GM23248 (cell line): ENCODE measurements around the gene FJX1. TPM values are rescaled to one million over a fixed set of nuclear protein-coding genes. Genes with fewer than 3 reads are reported as not detected.

Source experiments
- DNase-seq: peaks from one replicate; pipeline ENCODE4 v3.0.0-alpha.2; 2015
- H2AFZ ChIP-seq: fragments of 200-600 bp; sonication (generic); 2 replicates; pipeline ENCODE4 v1.6.1; 2016; ENCODE audit warnings: antibody characterized with exemption
- H3F3A ChIP-seq: fragments of 200-600 bp; sonication (generic); 2 replicates; pipeline ENCODE4 v1.6.1; 2016; ENCODE audit warnings: mild to moderate bottlenecking, antibody characterized with exemption, mixed run types; ENCODE audit not compliant: insufficient read depth
- H3K27ac ChIP-seq: fragments of 200-600 bp; sonication (generic); 2 replicates; pipeline ENCODE4 v1.5.1; 2016; ENCODE audit warnings: mild to moderate bottlenecking
- H3K27me3 ChIP-seq: fragments of 200-600 bp; sonication (generic); replicated peaks from 2 replicates; pipeline ENCODE4 v1.6.1; 2016; ENCODE audit warnings: mild to moderate bottlenecking; ENCODE audit not compliant: insufficient read depth
- H3K36me3 ChIP-seq: fragments of 200-600 bp; sonication (generic); 2 replicates; pipeline ENCODE4 v1.6.1; 2016; ENCODE audit warnings: low read depth, mild to moderate bottlenecking
- H3K4me1 ChIP-seq: fragments of 200-600 bp; sonication (generic); 2 replicates; pipeline ENCODE4 v1.6.1; 2016; ENCODE audit warnings: mild to moderate bottlenecking; ENCODE audit not compliant: insufficient read depth
- H3K4me2 ChIP-seq: fragments of 200-600 bp; sonication (generic); one replicate; pipeline ENCODE4 v1.6.1; 2016; ENCODE audit warnings: mild to moderate bottlenecking; ENCODE audit not compliant: unreplicated experiment
- H3K4me3 ChIP-seq: fragments of 200-600 bp; sonication (generic); 2 replicates; pipeline ENCODE4 v1.5.1; 2016; ENCODE audit warnings: mild to moderate bottlenecking
- H3K79me2 ChIP-seq: fragments of 200-600 bp; sonication (generic); 2 replicates; pipeline ENCODE4 v1.6.1; 2016; ENCODE audit warnings: mild to moderate bottlenecking; ENCODE audit not compliant: insufficient read depth
- H3K9ac ChIP-seq: fragments of 200-600 bp; sonication (generic); 2 replicates; pipeline ENCODE4 v1.6.1; 2016; ENCODE audit warnings: mild to moderate bottlenecking
- H3K9me2 ChIP-seq: fragments of 200-600 bp; sonication (generic); 2 replicates; pipeline ENCODE4 v1.6.1; 2016; ENCODE audit warnings: mixed run types, mild to moderate bottlenecking, moderate library complexity; ENCODE audit not compliant: insufficient read depth
- H3K9me3 ChIP-seq: fragments of 200-600 bp; sonication (generic); one replicate; pipeline ENCODE4 v1.6.1; 2017; ENCODE audit warnings: low read depth
- H4K20me1 ChIP-seq: fragments of 200-600 bp; sonication (generic); 2 replicates; pipeline ENCODE4 v1.6.0; 2016; ENCODE audit not compliant: insufficient read depth
- EZH2 ChIP-seq: fragments of 200-600 bp; sonication (generic); IDR thresholded peaks from 2 replicates; pipeline ENCODE4 v1.6.1; 2018; ENCODE audit warnings: antibody characterized with exemption, mild to moderate bottlenecking; ENCODE audit not compliant: insufficient read depth, poor library complexity, severe bottlenecking
- EZH2phosphoT487 ChIP-seq: fragments of 200-600 bp; sonication (generic); IDR thresholded peaks from 2 replicates; pipeline ENCODE4 v1.6.1; 2018; ENCODE audit warnings: antibody characterized with exemption, moderate library complexity, mild to moderate bottlenecking, low read depth; ENCODE audit not compliant: insufficient read depth
- WGBS, 2 experiments: methylation state at CpG; one replicate each; pipeline ENCODE4 v1.1.6; 2015 to 2017; ENCODE audit warnings: low lambda C conversion rate in 2 of 2, low coverage in 1 of 2; ENCODE audit errors: missing lambda C conversion rate in 2 of 2; 5-methylcytosine and 5-hydroxymethylcytosine counted together
- in situ Hi-C: fragments of 300-500 bp; cut with MboI; formaldehyde crosslinking; loops from 2 replicates; pipeline ENCODE4 v1.15.0; 2020
- polyA plus RNA-seq: library from polyadenylated mRNA; unstranded; fragments of >200 nt; fragmentation: Nextera tagmentation; extraction: Ambion mirVana; gene quantifications from 2 replicates; pipeline ENCODE4 v1.2.1, GENCODE V29; 2016
- total RNA-seq: library from RNA; depleted of rRNA; stranded (reverse); fragments of >200 nt; shearing (Covaris generic); gene quantifications from 2 replicates; pipeline ENCODE4 v1.2.3, GENCODE V29; 2014

The FJX1 gene
- total and polyA plus RNA-seq, 2 experiments from 2014 or later = 12.4 to 37.0 TPM

DNA sequence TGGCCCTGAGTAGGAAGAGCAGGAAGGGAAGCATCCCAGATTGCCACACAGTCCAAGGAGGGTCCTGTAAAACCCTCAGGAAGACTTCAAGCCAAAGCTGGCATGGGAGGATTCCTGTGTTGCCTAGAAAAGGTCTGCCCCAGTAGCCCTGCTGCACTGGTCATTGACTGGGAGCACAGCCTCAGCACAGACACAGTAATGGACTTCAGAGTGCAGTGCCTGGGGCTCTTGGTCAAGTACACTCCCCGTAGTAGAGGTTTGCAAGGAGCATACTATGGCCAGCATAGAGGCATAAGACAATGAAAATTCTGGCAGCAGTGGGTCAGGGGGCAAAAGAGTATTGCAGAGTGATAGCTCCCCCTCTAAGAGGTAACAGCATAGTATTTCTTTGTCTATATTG is 36.2 kb upstream of the FJX1 start:
- Histone ChIP-seq H3K4me3 (no peak overlapping the region), H3K9me2 (no peaks in the 10 kb centered on the region), H3K9me3 (no peaks in the 10 kb centered on the region), H3K27me3 (no peaks in the 10 kb centered on the region), H3K4me1 (peaks cover 47% of the 10 kb centered on the region), H3K4me2 (no peak overlapping the region), H3F3A (peaks cover 32% of the 10 kb centered on the region), H4K20me1 (no peaks in the 10 kb centered on the region), H3K79me2 (no peaks in the 10 kb centered on the region), H3K36me3 (no peaks in the 10 kb centered on the region), H3K27ac (no peak overlapping the region), H2AFZ (no peak overlapping the region), H3K9ac (no peak overlapping the region)
- WGBS, 2 experiments = 68 to 79% methylated on average over 1 of the region's 1 CpG
- in situ Hi-C loops = no loop called here
- no peak for DNase-seq
- TF ChIP-seq EZH2phosphoT487 (no peak), EZH2 (no peak)

- no peak for TF ChIP-seq EZH2
- no peak for TF ChIP-seq EZH2phosphoT487
- in situ Hi-C loops = no loop called here
- Histone ChIP-seq H3K9ac (peak overlapping the region; percentile 3; the same call in 1 of the 2 replicates), H3F3A (peaks cover 35% of the 10 kb centered on the region), H3K27me3 (no peaks in the 10 kb centered on the region), H3K9me3 (no peaks in the 10 kb centered on the region), H2AFZ (no peak overlapping the region), H3K36me3 (no peaks in the 10 kb centered on the region), H4K20me1 (no peaks in the 10 kb centered on the region), H3K79me2 (no peaks in the 10 kb centered on the region), H3K4me2 (peak overlapping the region; percentile 54), H3K4me3 (0 out of 2 replicates have a peak overlapping the region, but pooled peaks have one; percentile 1), H3K9me2 (no peaks in the 10 kb centered on the region), H3K27ac (peak overlapping the region; percentile 62), H3K4me1 (peaks cover 54% of the 10 kb centered on the region)
- peak; percentile 90 for DNase-seq
- WGBS, 2 experiments = 29 to 58% methylated on average over 1 of the region's 1 CpG
These were observed 35.1 kb upstream of the FJX1 start for GRCh38 chr11:35583126-35583525.

DNA sequence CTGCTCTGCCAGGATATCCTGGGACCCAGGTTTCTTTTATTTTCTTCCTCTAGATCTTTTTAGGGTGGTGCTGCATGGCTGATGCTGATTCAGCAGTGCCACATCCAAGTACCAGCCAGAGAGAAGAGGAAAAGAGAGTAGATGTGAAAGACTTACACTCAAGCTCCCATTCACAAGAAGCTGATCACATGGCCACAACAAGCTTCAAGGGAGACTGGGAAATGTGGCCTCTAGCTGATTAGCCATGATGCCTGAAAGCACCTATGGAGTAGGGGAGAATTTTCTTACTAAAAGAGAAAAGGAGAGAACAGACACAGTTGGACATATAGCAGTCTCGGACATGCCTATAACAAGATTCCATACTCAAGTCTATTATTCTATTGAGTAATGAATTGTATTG is 34.4 kb upstream of the FJX1 start:
- Histone ChIP-seq H3K4me3 (0 out of 2 replicates have a peak overlapping the region, but pooled peaks have one; percentile 1), H3F3A (peaks cover 43% of the 10 kb centered on the region), H3K9me2 (no peaks in the 10 kb centered on the region), H4K20me1 (no peaks in the 10 kb centered on the region), H3K79me2 (no peaks in the 10 kb centered on the region), H3K9ac (no peak overlapping the region), H3K9me3 (no peaks in the 10 kb centered on the region), H3K4me1 (peaks cover 61% of the 10 kb centered on the region), H3K4me2 (peak overlapping the region; percentile 54), H3K36me3 (no peaks in the 10 kb centered on the region), H3K27me3 (no peaks in the 10 kb centered on the region), H2AFZ (no peak overlapping the region), H3K27ac (peak overlapping the region; percentile 62)
- in situ Hi-C loops = no loop called here
- DNase-seq = peak; percentile 22
- TF ChIP-seq EZH2 = no peak
- TF ChIP-seq EZH2phosphoT487 = no peak
- 86 to 94% methylated on average over 1 of the region's 1 CpG for WGBS, 2 experiments

GRCh38 chr11:35584321-35584720 is 33.9 kb upstream of the FJX1 start:
- H3K79me2 ChIP-seq = no peaks in the 10 kb centered on the region
- no peak overlapping the region for H3K4me2 ChIP-seq
- no peak for TF ChIP-seq EZH2phosphoT487
- no peak for TF ChIP-seq EZH2
- in situ Hi-C loops = no loop called here
- WGBS, 2 experiments = 29 to 31% methylated on average over 3 of the region's 3 CpGs
- H3K9me3 ChIP-seq = no peaks in the 10 kb centered on the region
- no peak overlapping the region for H3K9ac ChIP-seq
- no peaks in the 10 kb centered on the region for H3K9me2 ChIP-seq
- H3K4me1 ChIP-seq = peaks cover 64% of the 10 kb centered on the region
- no peak overlapping the region for H3K4me3 ChIP-seq
- no peak overlapping the region for H2AFZ ChIP-seq
- H3K27ac ChIP-seq = peak overlapping the region; percentile 62; the same call in 1 of the 2 replicates
- no peaks in the 10 kb centered on the region for H4K20me1 ChIP-seq
- DNase-seq = peak; percentile 72
- H3K36me3 ChIP-seq = no peaks in the 10 kb centered on the region
- H3F3A ChIP-seq = peaks cover 46% of the 10 kb centered on the region
- no peaks in the 10 kb centered on the region for H3K27me3 ChIP-seq

DNA sequence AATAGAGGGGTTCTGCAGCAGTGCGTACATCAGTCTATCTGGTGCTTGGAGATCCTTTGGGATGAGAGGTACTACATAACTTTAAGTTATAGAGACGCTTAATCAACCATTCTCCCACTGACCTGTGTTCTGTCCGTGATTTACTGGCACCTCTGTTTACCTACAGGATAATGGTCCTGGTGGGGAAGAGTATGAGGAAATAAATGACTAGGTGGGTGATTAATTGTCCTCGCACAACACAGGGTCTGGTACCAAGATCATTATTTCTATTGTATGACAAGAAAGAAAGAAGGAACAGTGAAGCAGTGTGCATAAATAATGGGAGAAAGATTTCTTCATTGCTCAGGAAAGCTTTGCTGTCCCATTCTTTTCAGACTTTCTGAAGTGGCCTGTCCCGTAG is 32.8 kb upstream of the FJX1 start:
- Histone ChIP-seq H3K4me3 (no peak overlapping the region), H4K20me1 (no peaks in the 10 kb centered on the region), H2AFZ (no peak overlapping the region), H3K36me3 (no peaks in the 10 kb centered on the region), H3K9me2 (no peaks in the 10 kb centered on the region), H3F3A (peaks cover 40% of the 10 kb centered on the region), H3K9me3 (no peaks in the 10 kb centered on the region), H3K9ac (no peak overlapping the region), H3K79me2 (no peaks in the 10 kb centered on the region), H3K4me2 (no peak overlapping the region), H3K27ac (no peak overlapping the region), H3K27me3 (no peaks in the 10 kb centered on the region), H3K4me1 (peaks cover 59% of the 10 kb centered on the region)
- no peak for DNase-seq
- in situ Hi-C loops = no loop called here
- TF ChIP-seq EZH2 (no peak), EZH2phosphoT487 (no peak)
- WGBS, 2 experiments = 96 to 97% methylated on average over 5 of the region's 5 CpGs
